ENCODE results near the gene DLGAP1.
"Not testable (repeated sequence)": the region's sequence is repeated elsewhere in the genome, so short reads cannot be mapped to it uniquely, and the experiment has no call there.

DLGAP1 gene

DNA sequence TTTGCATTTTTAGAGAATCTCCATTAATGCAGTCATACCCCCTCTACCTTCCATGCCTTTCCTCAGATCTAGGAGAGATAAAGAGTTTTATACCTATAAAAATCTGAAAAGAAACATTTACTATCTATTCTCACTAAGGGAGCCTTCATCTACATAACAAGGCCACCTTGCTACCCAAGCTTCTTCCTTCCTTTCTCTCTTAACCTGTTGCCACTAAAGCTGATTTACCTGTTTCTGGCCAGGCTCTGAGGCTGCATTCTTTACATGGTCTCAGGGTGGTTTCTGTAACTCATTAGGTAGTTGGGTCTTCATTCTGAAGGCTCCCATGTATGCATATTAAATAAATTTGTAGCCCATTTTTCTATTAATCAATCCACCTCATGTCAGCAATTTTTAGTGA is 391.6 kb downstream of the DLGAP1 start:
- no peak for DNase-seq

DNA sequence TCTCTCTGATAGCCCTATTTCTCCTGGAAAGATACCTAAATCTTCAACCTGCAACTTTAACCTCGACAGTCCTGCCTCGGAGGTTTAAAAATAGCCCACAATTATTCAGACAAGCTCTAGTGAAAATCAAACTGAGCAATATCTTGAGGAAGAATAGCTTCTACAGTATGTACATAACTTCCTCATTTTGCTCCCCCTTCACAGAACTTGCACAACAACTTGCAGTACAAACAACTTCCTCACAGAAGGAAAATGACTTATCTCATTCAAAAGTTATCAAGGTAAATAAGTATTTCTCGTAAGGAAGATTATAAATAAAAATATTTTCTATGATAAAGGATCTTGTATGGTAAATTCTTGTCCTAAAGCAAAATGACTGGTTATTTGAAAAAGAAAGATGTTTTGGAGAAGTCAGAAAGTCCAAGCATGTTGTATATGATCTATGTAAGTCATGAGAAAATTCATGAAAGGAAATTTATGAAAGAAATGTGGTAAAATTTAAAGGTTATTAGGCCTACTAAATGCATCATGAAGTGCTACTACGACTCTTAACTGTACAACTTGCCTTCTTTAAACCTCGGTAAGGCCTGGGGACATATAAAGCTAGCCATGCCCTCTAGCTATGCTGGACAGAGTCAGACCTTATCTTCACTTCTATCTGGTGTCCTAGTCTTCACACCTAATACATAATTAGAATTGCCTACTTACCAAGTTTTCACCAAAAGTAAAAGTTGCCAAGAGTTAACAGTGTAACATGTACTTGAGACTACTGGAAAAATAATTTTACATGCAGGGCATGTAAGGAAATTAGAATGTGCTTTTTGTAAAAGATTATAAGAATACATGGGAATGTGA is 394.5 kb downstream of the DLGAP1 start:
- no peak for DNase-seq

DNA sequence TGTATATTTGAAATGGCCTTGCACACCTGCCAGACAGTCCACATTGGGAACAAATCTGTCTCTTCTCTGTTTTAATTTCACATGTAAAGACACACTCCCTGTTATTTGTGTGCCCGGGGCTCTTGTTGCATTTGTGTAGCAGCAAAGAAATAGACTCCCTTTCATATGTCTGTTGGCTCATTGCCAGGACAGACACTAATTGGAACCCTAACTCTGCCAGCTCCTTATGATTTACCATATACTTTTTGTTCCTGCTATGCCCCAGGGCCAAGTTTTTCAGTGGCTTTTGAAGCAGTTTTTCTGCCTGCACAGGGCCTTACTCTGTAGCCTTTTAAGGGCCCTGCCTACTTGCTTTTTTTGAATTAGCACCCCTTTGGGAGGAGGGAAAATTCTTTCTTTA is 396.9 kb downstream of the DLGAP1 start:
- DNase-seq: no peak

DNA sequence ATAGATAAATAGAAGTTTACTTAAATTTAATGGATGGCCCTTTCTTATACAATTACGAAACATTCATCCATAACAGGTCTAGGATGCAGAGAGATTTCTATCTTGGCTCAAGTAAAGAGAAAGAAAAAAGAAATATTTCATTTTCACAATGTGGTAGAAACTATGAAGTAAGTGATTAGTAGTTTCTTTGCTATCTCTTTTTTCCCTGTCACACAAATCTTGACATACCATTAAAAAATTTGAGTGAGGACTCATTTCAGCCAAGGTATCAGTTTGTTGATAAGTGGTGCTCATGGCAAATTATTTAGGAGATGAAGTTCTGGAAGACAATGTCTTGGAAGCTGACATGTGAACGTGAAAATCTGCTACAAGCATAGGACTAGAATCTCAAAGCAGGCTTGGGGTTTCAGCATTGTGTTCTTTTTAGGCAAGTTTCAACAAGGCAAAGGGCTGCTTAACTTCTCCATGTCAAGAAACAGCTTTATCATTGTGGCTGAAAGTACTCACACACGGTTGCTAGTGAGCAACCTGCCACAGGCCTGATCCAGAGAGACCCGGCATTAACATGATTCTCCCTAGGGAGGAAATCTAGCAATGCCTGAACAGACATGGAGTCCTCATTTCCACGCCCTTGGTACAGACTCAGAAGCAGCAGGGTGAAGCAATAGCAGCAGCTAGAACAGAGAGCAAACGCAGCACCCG is 414.6 kb downstream of the DLGAP1 start:
- no peak for DNase-seq

DNA sequence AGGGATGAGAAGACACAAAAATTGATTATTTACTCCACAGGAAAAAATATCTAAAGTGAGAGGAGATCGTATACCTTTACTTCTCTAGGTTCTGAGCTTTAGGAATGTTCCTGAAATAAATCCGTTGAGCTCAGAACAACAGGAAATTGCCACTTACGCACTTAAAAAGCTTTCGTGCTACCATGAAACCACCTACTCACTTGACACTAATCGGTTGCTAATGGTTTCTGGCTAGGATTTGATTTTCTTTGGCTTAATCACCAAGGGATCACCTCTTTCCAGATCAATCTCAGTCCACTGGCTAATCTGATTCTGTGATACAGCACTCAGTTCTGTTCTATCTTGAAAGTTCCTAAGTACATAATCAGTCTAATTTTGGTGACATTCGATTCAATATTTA is 419.6 kb downstream of the DLGAP1 start:
- DNase-seq: no peak

DNA sequence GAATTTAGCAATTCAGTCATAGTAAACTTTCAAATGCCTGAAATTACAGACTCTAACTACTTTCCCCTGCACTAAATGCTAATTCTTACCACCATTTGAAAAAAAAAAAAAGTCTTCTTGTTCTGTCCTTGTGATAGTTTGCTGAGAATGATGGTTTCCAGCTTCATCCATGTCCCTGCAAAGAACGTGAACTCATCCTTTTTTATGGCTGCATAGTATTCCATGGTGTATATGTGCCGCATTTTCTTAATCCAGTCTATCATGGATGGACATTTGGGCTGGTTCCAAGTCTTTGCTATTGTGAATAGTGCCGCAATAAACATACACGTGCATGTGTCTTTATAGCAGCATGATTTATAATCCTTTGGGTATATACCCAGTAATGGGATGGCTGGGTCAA is 420.3 kb downstream of the DLGAP1 start:
- not testable (repeated sequence) for DNase-seq

DNA sequence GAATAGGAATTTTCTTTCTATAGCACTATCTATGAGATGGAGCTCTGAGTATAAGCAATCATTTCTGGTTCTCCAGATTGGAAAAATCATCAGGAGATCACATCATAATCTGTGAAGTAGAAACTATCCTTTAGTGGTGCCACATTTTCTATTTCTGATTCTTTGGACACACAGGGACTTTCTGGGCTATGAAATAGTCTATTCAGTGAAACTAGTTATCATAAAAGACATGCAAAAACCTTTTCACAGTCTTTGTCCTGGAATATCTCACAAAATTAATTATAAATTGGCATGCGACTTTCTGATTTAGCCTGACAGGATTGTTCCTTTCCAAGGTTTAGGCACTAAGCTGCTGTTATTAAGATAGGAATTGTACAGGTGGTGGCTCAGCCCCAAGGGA is 428.6 kb downstream of the DLGAP1 start:
- no peak for DNase-seq

DNA sequence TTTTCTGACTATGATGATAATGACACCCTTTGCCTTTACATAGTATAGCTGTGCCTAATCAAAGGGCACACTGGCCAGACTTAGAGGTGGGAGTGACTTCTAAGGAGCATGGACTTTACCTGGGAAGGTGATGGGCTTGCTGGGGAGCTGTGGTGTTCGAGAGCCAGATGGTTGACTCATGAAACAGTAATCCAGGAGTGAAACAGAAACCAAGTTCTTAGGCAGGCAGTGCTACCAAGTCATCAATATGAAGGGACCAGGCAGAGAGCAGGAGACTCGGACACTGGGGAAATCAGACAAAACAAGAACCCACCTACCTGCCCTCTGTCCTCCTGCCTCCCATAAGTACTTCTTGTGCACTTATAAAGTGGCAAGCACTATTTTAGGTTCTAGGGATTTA is 430.4 kb downstream of the DLGAP1 start:
- no peak for DNase-seq

DNA sequence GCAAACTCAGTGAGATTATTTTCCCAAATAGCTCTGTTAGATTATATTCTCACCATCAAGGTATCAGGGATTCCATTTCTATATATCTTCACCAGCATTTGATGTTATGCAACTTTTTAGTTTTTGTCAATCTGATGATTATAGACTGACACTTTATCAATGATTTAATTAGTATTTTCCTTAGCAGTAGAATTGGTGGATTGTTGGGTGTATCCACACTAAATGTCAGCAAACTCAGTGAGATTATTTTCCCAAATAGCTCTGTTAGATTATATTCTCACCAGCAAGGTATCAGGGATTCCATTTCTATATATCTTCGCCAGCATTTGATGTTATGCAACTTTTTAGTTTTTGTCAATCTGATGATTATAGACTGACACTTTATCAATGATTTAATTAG is 432.4 kb downstream of the DLGAP1 start:
- not testable (repeated sequence) for DNase-seq

DNA sequence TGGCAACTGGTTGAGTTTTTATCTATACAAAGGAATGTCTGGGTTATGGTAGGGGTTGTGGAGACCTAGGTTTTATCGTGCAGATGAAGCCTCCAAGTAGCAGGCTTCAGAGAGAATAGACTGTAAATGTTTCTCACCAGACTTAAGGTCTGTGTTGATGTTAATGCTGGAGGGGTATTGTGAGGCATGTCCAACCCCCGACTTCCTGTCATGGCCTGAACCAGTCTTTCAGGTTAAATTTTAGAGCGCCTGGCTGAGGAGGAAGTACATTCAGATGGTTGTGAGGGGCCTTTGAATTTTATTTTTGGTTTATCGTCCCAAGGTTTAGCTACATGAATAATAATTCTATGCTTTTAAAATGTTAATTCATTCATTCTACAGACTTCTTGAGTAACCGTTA is 435.1 kb downstream of the DLGAP1 start:
- DNase-seq: no peak

DNA sequence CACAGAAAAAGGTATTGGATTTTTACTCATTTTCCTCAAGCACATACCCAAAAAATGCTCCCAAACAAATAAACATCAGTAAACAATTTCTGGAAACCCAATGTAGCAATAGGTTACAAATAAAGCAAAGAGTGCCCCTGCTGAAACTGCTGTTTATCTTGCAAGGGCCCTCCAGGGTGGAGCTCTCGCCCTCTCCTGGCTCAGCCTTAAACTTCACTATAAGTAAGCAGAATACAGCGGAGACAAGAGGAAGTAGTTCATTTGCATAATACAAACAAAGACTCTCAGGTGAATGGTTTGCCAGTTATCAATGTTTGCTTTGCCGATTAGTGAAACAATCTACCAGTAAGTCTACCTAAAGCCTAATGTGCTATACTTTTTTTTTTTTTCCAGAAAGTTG is 437.6 kb downstream of the DLGAP1 start:
- DNase-seq: peak; percentile 23

DNA sequence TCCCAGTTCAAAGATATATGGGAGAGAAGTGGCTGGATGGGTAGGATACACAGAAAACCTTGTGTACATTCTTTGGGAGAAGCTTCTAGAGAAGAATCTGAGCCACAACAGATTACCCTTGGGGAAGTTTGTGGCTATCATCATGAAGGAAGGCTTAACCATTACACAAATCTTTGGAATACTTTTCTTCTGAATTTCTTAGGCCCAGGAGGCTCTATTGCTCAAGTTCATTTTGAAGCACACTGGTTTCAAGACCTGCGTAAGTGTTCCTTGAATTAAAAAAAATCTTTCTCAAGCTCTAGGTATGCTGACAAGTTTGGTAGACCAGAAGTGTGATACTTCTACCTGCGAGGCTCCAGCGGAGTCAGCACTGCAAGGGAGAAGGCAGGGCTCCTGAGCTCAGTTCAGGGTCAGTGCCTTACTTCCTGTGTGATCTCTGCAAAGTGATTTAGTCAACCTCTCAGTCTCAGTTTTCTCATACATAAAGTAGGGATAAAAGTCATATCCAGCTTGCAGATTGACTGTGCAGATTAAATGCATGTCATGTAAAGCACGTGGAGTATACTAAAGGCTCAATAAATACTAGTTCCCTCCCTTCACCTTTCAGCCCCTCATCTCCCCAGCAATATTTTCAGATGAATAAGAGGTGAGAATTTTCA is 438.6 kb downstream of the DLGAP1 start:
- no peak for DNase-seq

DNA sequence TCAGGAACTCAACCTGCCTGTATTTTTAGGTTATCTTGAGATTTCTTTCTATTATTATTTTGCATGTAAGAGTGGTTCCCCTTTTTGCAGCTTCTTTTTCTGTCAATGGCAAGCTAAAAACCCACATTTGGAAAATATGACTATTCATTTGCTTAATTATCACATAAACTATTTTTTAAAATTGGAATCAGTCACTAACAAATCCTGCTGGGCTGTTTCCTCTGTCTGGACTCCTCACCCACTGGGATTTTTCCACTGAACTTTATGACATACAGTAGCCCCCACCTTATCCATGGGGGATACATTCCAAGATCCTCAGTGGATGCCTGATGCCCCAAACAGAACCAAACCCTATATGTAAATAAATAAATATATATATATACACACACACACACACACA is 447.3 kb downstream of the DLGAP1 start:
- no peak for DNase-seq

DNA sequence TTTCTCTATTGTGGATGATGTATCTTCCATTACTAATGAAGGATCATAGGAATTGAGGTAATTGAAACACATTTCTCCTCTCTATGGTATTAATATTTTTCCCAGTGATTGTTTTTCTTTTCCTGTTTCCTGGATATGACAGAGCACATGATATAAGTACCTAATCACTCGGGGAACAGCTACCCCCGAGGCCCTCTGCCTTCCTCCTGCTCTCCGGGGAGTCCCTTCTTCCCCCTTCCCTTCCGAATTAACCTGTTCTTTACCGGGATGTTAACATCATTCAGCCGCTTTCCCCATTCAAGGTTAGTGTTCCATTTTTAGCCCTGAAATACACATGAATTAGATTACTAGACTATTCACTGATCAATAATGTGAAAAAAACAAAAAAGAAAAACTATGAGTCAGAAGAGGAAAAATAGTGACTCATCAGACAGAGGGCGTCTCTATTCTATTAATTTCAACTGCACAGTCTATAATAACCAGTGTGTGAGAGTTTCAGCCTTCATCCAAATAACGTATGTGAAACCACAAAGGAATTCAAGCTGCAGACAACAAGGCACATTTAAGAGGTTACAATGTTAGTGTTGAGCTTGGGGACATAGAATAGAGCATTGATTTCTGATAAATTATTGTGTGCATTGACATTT is 450.8 kb downstream of the DLGAP1 start:
- no peak for DNase-seq

DNA sequence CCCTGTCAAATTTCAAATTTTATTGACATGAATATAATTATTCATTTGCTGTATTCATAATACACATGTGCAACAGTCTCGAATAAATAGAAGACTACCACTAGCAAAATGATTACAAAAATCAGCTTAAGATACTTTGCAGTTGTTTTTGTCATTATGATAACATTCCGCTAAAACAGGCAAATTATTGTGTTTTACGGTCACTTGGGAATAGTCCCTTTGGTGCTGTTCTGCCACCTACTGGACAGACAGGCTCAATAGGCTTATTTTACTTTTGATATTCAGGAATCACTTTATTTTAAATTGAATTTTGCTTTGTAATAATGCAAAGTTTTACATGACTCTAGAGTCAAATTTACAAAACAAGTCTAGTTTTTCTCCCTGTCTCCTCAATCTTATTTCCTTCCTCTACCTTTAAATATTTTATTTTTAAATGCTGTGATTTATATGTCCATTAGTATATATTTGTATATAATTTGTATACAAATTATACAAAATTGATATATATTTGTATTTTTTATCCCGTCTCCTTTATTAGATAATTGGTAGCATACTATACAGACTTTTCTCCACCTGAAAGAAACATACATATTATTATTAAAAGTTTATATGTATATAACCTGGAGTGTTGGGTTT is 456.3 kb downstream of the DLGAP1 start:
- DNase-seq: peak; percentile 48

DNA sequence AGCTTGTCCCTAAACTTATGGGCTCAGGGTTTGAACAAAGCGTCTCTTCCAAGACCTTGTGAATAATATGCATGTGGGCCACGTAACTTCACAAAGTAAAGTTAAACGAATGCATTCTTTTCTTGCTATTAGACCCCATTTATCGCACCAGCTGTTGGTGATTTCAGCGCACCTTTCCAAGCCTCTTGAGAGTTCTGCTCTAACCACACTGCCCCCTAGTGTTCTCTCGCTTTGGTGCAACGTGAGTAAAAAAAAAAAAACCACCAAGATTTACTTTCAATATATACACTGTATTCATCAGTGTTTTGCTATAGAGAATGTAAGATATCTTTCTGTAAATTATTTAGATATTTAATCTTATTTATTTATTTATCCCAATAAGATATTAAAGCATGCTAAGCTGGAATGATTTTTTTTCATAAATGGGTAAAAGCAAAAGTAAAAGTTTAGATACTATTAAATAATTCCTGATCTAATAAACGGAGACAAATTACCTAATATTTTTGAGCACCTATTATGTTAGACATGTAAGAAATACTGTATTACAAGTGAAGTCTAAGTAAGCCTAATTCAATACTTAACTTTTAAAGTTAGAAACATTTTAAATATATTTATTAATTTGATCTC is 459.5 kb downstream of the DLGAP1 start:
- DNase-seq: peak; percentile 75

DNA sequence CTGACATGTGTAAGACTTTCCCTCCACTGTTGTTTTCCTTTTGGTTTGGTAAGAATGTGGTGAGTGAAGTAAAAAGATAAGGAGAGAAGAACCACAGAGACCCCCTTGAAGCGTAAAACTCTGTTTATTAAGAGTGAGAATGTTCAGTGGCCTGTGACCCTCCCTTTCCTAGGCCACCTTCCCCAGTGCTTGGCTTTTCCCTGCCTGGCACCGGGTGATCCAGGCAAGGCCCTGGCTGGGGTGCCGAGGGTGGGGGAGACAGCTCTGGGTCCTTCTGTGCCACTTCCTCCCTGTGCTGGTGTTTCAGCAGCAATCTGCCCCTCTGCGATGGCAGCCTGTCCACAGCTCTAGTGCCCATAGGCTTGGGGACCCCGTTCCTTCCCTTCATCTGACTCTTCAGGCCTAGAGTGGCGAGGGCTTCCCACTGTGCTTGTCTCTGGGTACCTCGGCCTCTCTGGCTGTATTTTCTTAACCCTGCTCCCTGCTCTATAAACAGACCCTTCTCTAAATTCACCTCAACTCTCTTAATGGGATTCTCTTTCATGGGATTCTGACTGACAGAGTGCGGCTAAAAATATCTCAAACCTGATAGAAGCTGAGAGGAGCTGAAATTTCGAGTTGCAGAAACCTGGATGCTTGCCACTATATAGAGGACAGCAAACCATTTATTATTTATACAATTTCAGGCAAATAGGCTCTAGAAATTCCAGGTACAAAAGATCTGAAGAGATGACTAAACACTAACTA is 461.0 kb downstream of the DLGAP1 start:
- DNase-seq: no peak

DNA sequence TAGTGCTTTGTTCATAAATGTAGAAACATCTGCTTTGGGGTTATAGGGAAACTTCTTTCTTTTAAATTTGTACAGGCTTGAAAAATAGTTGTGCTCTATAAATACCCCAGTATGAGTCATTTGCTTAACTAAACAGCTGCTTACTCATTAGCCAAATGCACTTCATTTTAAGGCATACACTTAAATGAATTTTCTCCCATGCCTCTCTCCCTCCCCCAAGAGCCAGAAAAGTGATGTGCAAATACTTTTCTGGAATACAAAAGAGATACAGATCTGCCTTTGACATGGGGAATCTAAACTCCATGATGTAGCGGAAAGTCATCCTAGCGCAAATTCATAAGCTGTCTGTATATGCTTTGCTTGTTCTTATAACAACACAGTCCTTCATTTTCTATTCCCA is 469.4 kb downstream of the DLGAP1 start:
- DNase-seq: no peak

DNA sequence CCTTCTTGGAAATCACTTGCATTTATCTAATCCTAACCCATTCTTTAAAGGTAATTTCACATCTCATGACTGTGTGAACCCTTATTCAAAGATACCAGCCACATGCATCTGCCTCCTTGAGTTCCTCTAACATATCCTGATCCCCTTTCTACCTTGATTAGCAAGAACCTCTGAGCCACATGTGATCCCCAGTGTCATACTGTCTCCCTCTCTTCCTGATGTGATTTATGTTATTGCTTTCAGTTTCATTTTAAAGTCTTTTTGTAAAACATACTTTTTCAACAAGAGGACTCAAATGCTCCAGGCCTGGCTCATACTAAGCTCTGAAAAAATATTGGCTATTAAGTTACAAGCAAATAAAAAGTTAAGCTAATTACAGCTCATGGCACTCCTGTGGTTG is 470.1 kb downstream of the DLGAP1 start:
- DNase-seq: no peak

DNA sequence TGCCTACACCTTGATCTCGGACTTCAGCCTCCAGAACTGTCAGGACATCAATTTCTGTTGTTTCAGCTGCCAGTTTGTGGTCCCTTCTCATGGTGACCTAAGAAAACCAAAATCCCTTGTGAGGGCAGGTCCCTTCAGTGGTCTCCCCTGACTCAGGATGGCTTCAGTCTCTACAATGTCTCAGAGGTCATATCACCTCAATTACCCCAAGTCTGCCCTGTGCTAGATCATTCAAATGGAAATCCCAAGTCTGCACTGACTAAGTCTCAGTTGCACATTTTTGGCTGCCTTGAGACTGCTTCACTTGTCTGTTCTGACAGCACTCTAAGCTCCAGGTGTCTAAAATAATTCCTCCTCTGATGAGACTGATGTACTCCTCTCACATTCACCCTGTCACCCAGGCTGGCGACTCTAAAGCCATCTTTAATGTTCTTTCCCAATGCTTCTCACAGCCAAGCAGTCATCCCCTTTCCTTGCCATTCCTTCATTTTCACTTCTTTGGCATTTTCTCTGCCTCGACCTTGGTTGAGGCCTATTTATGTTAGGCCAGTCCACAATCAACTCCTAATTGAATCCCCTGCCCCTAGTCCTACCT is 470.8 kb downstream of the DLGAP1 start:
- DNase-seq: no peak

DNA sequence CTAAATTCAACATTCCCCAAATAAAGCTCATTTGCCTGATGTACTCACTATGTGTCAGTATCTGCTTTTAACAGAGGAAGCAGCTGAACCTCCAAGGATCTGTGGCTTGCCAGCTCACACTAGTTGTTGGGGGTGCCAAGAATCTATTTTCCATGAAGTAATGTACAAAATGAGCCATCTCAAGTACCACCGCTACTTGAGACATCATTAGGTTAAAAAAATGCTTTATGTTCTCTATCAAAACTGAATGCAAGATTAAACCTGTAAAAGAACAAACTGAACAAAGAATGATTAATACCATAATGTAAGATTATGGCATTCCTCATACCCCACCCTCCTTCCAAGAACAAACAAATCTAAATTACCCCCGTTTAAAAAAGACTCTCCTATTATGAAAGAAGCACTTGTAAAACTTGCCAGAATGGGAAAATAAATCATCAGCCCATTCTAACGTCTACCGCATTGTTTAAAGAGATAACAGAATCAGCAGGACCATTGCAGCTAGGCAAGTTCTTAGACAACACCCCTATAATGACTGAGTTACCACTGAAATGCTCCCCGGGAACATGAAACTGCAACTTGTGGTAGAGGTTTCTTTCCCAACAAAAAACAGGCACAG is 471.6 kb downstream of the DLGAP1 start:
- no peak for DNase-seq

Data from RPMI8226 (cell line).